AG04449 (cell line): Measurements from ENCODE around the gene DMKN.

Source experiments
- CTCF ChIA-PET: fragments of 350-600 bp; formaldehyde crosslinking; extraction: SDS; loops from one replicate; lab custom pipeline; 2021; ENCODE audit warnings: antibody characterized with exemption; lab: Yijun Ruan, JAX
- POLR2A ChIA-PET: fragments of 400-600, 350-600 bp; formaldehyde crosslinking; extraction: SDS; loops from one replicate; lab custom pipeline; 2020; ENCODE audit warnings: antibody characterized with exemption, inconsistent platforms; lab: Yijun Ruan, JAX
- DNase-seq: peaks from one replicate; pipeline ENCODE4 v3.0.0-alpha.2; 2010; ENCODE audit warnings: low read depth, low spot score
- H3K4me3 ChIP-seq: 2 replicates; pipeline ENCODE4 v1.5.1; 2011; ENCODE audit warnings: low read depth, mild to moderate bottlenecking, control low read depth, low read length
- TF ChIP-seq, protein P1 (sequence below): IDR thresholded peaks from one replicate; pipeline ENCODE4 v1.5.1; 2011; ENCODE audit warnings: mild to moderate bottlenecking, moderate library complexity, low read length, control low read depth, inconsistent platforms; ENCODE audit not compliant: insufficient read depth; ENCODE audit errors: missing control alignments

Gene DMKN

GRCh38 chr19:35531291-35531690, 17.8 kb upstream of the DMKN start:
- POLR2A ChIA-PET, result interaction anchor here (0.6 kb wide), 1 partner anchor 254 kb away, joined by 3 read pairs; no protein-coding TSS in a partner anchor
- CTCF ChIA-PET, result interaction anchor here (0.6 to 1.8 kb wide), 3 partner anchors 17 to 176 kb away, joined by 3 to 7 read pairs (median 4); no protein-coding TSS in a partner anchor

GRCh38 chr19:35529241-35530218, 16.1 kb upstream of the DMKN start:
- TF ChIP-seq, protein P1, sequence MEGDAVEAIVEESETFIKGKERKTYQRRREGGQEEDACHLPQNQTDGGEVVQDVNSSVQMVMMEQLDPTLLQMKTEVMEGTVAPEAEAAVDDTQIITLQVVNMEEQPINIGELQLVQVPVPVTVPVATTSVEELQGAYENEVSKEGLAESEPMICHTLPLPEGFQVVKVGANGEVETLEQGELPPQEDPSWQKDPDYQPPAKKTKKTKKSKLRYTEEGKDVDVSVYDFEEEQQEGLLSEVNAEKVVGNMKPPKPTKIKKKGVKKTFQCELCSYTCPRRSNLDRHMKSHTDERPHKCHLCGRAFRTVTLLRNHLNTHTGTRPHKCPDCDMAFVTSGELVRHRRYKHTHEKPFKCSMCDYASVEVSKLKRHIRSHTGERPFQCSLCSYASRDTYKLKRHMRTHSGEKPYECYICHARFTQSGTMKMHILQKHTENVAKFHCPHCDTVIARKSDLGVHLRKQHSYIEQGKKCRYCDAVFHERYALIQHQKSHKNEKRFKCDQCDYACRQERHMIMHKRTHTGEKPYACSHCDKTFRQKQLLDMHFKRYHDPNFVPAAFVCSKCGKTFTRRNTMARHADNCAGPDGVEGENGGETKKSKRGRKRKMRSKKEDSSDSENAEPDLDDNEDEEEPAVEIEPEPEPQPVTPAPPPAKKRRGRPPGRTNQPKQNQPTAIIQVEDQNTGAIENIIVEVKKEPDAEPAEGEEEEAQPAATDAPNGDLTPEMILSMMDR, result no peak
- H3K4me3 ChIP-seq, result no peak overlapping the region
- DNase-seq, result no peak
- ChIA-PET POLR2A (interaction anchor here (0.9 kb wide), 1 partner anchor 79 kb away, joined by 4 read pairs; no protein-coding TSS in a partner anchor), CTCF (interaction anchor here (0.9 kb wide), 1 partner anchor 19 kb away, joined by 3 read pairs; no protein-coding TSS in a partner anchor)

More at GRCh38 chr19:35531291-35531690, 17.8 kb upstream of the DMKN start:
- TF ChIP-seq, protein P1, result no peak
- H3K4me3 ChIP-seq, result no peak overlapping the region
- DNase-seq, result no peak

DNA sequence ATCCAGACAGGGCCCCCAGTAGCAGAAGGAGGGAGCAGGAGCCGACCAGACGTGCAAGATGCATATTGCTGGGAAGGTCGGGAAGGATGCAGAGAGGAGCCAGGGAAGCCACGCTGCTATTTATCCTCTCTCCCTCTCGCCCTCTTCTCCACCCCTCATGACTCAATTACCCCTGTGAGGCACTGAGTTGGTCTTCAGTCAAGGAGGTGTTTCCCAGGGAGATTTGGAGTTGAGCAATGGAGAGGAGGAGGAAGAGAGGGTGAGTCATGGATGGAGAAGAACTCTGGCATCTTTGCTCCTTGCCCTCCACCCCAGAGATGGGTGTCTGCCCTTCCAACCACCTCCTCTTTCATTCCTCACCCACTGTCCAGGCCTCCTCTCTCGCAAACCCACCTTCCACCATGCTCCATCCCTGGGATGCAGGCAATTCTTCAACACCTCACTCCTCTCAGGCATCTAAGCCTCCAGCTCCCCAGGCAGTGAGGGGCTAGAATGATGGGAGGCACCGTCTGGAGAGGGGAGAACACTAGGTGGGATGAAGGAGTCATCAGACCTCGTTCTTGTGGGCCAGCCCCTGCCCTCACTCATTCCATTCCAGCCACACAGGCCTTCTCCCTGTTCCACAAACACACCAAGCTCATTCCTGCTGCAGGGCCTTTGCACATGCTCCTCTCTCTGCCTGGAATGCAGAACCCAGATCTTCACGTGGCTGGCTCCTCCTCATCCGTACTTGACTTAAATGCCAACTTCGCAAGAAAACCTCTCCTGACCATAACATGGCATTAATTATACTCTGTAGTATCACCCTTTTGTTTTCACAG, 15.0 kb upstream of the DMKN start, which contains the start of gene SBSN:
Gene SBSN, minus strand, starts transcription at position 94 of the 821 bp plus-strand sequence. Its CDS starts 30 bp downstream, at position 64.
- CTCF ChIA-PET, result no interaction called here
- TF ChIP-seq, protein P1, result no peak
- no peak within 1 kb of the TSS for H3K4me3 ChIP-seq
- DNase-seq, result peak; percentile 57
- POLR2A ChIA-PET, result interaction anchor here (0.9 kb wide), 1 partner anchor 80 kb away, joined by 4 read pairs; no protein-coding TSS in a partner anchor

DNA sequence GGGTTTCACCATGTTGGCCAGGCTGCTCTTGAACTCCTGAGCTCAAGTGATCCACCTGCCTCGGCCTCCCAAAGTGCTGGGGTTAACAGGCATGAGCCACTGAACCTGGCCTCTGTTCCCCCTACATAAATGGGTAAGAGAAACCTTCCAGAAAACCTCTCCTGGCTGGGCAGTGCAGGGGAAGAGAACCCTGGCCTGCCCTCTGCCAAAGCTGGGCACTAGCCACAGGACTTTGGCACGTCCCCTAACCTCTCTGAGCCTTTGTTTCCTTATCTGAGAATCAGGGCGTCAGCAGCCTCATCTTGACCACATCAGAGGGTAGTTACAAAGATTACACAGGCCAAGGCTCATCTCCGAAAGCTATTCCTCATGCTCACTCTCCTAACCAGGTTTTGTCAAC, 12.4 kb upstream of the DMKN start:
- TF ChIP-seq, protein P1, result no peak
- ChIA-PET POLR2A (no interaction called here), CTCF (interaction anchor here (1.0 to 1.8 kb wide), 4 partner anchors 9 to 23 kb away, joined by 4 to 8 read pairs (median 6); no protein-coding TSS in a partner anchor)
- H3K4me3 ChIP-seq, result no peak overlapping the region
- no peak for DNase-seq

DNA sequence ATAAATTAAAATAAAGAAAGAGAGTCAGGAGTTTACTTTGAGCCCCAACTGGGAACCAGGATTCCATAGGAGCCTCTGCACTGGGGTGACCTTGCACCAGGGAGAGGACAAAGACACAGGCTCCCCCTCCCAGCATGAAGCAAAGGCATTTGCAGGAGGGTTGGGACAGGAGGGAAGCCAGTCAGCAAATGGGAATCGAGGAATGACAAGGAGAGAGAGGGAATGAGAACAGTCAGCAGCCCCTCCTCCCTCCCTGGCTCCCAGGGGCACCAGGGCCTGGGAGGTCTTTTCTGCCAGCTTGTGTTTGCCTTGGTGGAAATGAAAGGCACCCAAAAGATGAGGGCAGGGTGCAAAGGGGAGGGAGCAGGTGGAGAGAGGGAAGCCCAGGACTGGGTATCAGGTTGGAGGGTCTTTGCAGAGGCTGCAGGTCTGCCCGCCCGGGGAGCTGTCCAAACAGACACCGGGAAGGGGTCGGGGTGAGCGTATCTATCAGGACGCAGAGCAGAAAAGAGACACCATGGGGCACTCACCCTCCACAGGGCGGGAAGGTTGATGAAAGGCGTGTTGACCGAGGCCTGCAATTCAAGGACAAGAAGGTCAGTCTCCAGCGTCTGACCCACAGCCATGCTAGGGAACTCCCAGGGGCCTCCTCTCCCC, 10.9 kb upstream of the DMKN start:
- POLR2A ChIA-PET, result no interaction called here
- CTCF ChIA-PET, result interaction anchor here (1.4 to 8.5 kb wide), 2 partner anchors 15 to 20 kb away, joined by 3 to 42 read pairs; no protein-coding TSS in a partner anchor
- TF ChIP-seq, protein P1, result no peak
- no peak overlapping the region for H3K4me3 ChIP-seq
- no peak for DNase-seq
